Measurements from ENCODE around the gene MAP2.

DNA sequence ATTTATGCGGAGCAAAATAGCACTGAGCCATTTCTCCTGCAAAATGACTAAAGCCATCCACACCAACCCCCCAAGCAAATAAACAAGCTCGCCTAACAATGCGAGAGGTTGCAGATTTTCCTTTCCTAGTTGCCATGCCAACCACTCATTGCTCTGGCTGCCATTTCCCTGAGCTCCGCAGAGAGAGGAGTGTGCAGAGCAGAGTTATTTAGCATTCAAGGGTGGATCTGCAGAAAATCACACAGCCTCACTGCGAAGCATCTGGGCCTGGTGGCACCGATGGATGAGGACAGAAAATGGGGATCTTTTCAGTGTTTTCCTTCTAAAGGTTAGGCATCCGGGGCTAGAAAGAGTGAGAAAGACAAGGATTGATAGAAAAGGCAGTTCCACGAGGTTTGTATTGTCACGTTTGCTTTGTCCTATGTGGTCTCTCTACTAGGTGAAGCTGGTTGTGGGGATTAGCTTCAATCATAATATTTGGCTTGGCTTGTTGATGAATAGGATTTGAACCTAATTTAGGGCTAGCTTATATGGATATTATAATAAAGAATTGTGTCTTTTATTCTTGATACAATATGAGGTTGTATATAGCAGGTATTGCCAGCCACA lies 237.5 kb downstream of the MAP2 start:
- TF ChIP-seq TCF7L2 (IDR thresholded peaks at IDR 0.05; ENCODE audit: low read depth, low read length) (no peak), PAX8 (CRISPR knock-in tag; IDR thresholded peaks at IDR 0.05; ENCODE audit: borderline replicate concordance) (no peak), FOXA1 (IDR thresholded peaks at IDR 0.05) (no peak), FOXA1 (CRISPR knock-in tag; IDR thresholded peaks at IDR 0.05) (no peak)

All from HepG2 (cell line).